NB4 (cell line): ENCODE measurements around the gene NFIA.

Experiments used
- DNase-seq: peaks from one replicate; pipeline ENCODE4 v3.0.0; 2010; ENCODE audit warnings: low read depth
- H3K4me3 ChIP-seq: one replicate; pipeline ENCODE4 v1.5.1; 2011; ENCODE audit warnings: mild to moderate bottlenecking, low read depth, low read length, moderate library complexity
- MAX ChIP-seq: IDR thresholded peaks from 2 replicates; pipeline ENCODE4 v1.6.1; 2011; ENCODE audit warnings: low read depth, low read length
- MYC ChIP-seq: IDR thresholded peaks from 2 replicates; pipeline ENCODE4 v1.6.1; 2011; ENCODE audit warnings: low read depth, low read length
- POLR2A ChIP-seq: IDR thresholded peaks from 2 replicates; pipeline ENCODE4 v1.6.1; 2011; ENCODE audit warnings: mild to moderate bottlenecking; ENCODE audit not compliant: insufficient read length; ENCODE audit errors: extremely low read depth
- TF ChIP-seq, protein P1 (sequence below): IDR thresholded peaks from one replicate; pipeline ENCODE4 v1.5.1; 2012; ENCODE audit warnings: low read depth, low read length

NFIA gene

GRCh38 chr1:61082311-61083012, at the start of gene NFIA:
Gene NFIA, plus strand, starts transcription at chr1:61082561.
- H3K4me3 ChIP-seq: peak within 1 kb of the TSS; percentile 67
- DNase-seq: peak; percentile 69
- TF ChIP-seq, protein P1, sequence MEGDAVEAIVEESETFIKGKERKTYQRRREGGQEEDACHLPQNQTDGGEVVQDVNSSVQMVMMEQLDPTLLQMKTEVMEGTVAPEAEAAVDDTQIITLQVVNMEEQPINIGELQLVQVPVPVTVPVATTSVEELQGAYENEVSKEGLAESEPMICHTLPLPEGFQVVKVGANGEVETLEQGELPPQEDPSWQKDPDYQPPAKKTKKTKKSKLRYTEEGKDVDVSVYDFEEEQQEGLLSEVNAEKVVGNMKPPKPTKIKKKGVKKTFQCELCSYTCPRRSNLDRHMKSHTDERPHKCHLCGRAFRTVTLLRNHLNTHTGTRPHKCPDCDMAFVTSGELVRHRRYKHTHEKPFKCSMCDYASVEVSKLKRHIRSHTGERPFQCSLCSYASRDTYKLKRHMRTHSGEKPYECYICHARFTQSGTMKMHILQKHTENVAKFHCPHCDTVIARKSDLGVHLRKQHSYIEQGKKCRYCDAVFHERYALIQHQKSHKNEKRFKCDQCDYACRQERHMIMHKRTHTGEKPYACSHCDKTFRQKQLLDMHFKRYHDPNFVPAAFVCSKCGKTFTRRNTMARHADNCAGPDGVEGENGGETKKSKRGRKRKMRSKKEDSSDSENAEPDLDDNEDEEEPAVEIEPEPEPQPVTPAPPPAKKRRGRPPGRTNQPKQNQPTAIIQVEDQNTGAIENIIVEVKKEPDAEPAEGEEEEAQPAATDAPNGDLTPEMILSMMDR: no peak
- TF ChIP-seq MYC: no peak
- TF ChIP-seq MAX: no peak
- TF ChIP-seq POLR2A: no peak

- no peak for DNase-seq
- TF ChIP-seq POLR2A (no peak), MYC (no peak), MAX (no peak)
- TF ChIP-seq, protein P1: no peak
- H3K4me3 ChIP-seq: no peak overlapping the region
Measured at GRCh38 chr1:61035880-61036279, 46.5 kb upstream of the NFIA start.

DNA sequence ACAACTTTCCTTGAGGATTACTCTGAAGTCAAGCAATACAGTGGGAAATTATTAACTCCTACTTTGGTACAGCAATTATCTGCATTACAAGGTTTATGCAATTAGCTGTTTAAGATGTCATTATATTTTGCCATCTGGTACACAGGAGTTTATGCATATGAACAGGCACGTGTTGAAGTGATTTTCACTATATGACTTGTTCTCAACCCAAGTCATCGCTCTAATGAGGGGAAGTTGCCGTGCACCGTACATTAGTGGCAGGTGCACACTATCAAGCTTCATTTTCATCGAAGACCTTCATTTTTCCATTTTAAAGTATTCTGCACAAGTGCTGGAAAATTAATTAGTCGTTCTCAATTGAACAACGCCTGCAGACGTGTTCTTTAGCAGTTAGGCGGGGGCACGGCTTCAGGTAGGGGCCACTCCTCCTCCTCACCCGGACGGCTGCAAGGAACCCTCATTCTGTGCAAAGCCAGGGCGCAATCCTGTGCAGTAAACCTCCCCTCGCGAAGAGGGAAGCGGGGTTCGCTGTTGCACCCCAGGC, 39.8 kb upstream of the NFIA start:
- TF ChIP-seq MYC (no peak), POLR2A (no peak), MAX (no peak)
- TF ChIP-seq, protein P1: no peak
- no peak for DNase-seq

DNA sequence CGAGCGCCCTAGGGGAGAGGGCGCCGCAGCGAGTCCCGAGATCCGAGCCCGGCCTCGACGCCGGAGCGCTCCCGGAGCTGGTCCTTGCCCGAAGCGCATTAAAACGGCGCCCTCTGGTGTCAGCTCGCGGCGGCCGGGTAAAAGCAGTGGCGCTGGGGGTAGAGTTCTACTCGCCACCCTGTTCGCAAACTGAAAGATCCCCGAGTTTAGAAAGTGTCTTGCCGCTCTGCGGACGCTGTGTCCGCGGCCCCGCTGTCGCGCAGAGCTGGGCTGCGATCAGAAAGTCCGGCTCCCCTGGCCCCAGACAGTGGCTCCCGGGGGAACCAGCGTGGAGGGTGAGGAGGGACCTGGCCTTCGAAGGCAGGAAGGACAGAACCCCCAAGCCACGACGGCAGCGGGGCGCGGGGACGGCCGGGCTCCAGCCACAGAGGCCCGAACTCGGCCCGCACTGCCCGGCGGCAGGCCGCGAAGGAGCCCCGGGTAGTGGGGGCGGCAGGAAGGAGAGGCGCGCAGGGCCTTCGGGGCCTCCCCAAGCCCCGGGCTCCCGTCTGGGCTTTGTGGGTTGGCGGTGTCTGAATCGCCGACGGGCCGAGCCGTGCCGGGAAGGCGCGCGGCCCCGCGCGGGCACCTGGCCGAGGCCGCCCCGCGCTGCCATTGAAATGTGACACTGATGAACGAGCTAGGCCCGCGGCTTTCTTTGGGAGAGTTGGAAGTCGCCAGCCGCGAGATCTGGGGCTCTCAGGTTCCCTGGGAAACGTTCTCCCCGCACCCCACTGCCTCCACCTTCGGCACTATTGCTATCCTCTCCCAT, 39.1 kb upstream of the NFIA start:
- DNase-seq: peak; percentile 56
- no peak overlapping the region for H3K4me3 ChIP-seq
- no peak for TF ChIP-seq MYC
- TF ChIP-seq, protein P1: peak; percentile 58
- TF ChIP-seq MAX: no peak
- TF ChIP-seq POLR2A: no peak

More for the DNA sequence above, 39.8 kb upstream of the NFIA start:
- H3K4me3 ChIP-seq: no peak overlapping the region

DNA sequence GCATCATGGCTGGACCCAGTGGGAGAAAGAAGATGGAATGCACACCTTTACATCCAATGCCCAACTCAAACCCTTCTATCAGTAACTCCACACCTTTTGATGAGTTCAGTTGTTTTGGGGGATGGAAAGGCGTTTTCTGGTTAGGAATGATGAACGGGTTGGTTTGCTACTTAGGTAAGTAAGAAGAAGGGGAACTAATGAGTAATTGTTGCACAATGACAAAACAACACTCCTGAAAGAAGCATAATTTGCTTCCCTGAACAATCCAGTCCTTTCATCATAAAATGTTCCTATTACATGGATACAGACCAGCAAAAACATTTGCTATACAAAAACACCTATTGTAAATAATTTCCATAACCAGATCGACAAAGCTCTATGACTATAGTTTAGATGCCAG, 35.9 kb upstream of the NFIA start:
- H3K4me3 ChIP-seq: no peak overlapping the region
- TF ChIP-seq POLR2A (no peak), MAX (no peak), MYC (no peak)
- TF ChIP-seq, protein P1: no peak
- DNase-seq: no peak
